Measurements from ENCODE around the gene ADRA1B.
"Not testable (repeated sequence)": the region's sequence is repeated elsewhere in the genome, so short reads cannot be mapped to it uniquely, and the experiment has no call there.

ADRA1B gene

GRCh38 chr5:159993194-159993593, 76.9 kb downstream of the ADRA1B start:
- TF ChIP-seq CTCF (IDR thresholded peaks at IDR 0.05; ENCODE audit: poor library complexity, severe bottlenecking) = no peak
- H3K36me3 ChIP-seq (ENCODE audit: low read depth) = no peaks in the 10 kb centered on the region
- peaks cover 2% of the 10 kb centered on the region for H3K27me3 ChIP-seq (ENCODE audit: insufficient read depth, poor library complexity, severe bottlenecking)
- no peak overlapping the region for H3K27ac ChIP-seq (ENCODE audit: poor library complexity, severe bottlenecking)
- no peak overlapping the region for H3K4me3 ChIP-seq (ENCODE audit: severe bottlenecking)
- H3K9me3 ChIP-seq (ENCODE audit: severe bottlenecking) = peaks cover 4% of the 10 kb centered on the region
- H3K4me1 ChIP-seq (ENCODE audit: insufficient read depth, poor library complexity, severe bottlenecking) = no peaks in the 10 kb centered on the region
- ATAC-seq (ENCODE audit: low read depth) (no peak), DNase-seq (ENCODE audit: low spot score) (no peak)

- H3K27me3 ChIP-seq (ENCODE audit: insufficient read depth, poor library complexity, severe bottlenecking) = peaks cover 2% of the 10 kb centered on the region
- no peak for ATAC-seq (ENCODE audit: low read depth)
- no peak for TF ChIP-seq CTCF (IDR thresholded peaks at IDR 0.05; ENCODE audit: poor library complexity, severe bottlenecking)
- H3K27ac ChIP-seq (ENCODE audit: poor library complexity, severe bottlenecking) = no peak overlapping the region
- no peaks in the 10 kb centered on the region for H3K4me1 ChIP-seq (ENCODE audit: insufficient read depth, poor library complexity, severe bottlenecking)
- H3K4me3 ChIP-seq (ENCODE audit: severe bottlenecking) = no peak overlapping the region
- DNase-seq (ENCODE audit: low spot score) = no peak
- no peaks in the 10 kb centered on the region for H3K36me3 ChIP-seq (ENCODE audit: low read depth)
- peaks cover 4% of the 10 kb centered on the region for H3K9me3 ChIP-seq (ENCODE audit: severe bottlenecking)
Measured at GRCh38 chr5:159995907-159996306, 79.6 kb downstream of the ADRA1B start.

- no peak for DNase-seq (ENCODE audit: low spot score)
- Histone ChIP-seq H3K36me3 (ENCODE audit: low read depth) (no peaks in the 10 kb centered on the region), H3K4me3 (ENCODE audit: severe bottlenecking) (no peak overlapping the region), H3K27ac (ENCODE audit: poor library complexity, severe bottlenecking) (no peak overlapping the region), H3K9me3 (ENCODE audit: severe bottlenecking) (no peaks in the 10 kb centered on the region), H3K27me3 (ENCODE audit: insufficient read depth, poor library complexity, severe bottlenecking) (no peaks in the 10 kb centered on the region), H3K4me1 (ENCODE audit: insufficient read depth, poor library complexity, severe bottlenecking) (no peaks in the 10 kb centered on the region)
- ATAC-seq (ENCODE audit: low read depth) = no peak
- no peak for TF ChIP-seq CTCF (IDR thresholded peaks at IDR 0.05; ENCODE audit: poor library complexity, severe bottlenecking)
Measured at GRCh38 chr5:160001457-160001856, 85.2 kb downstream of the ADRA1B start.

GRCh38 chr5:160007514-160007913, 91.2 kb downstream of the ADRA1B start:
- Histone ChIP-seq H3K9me3 (ENCODE audit: severe bottlenecking) (no peaks in the 10 kb centered on the region), H3K27me3 (ENCODE audit: insufficient read depth, poor library complexity, severe bottlenecking) (no peaks in the 10 kb centered on the region), H3K4me3 (ENCODE audit: severe bottlenecking) (no peak overlapping the region), H3K4me1 (ENCODE audit: insufficient read depth, poor library complexity, severe bottlenecking) (peaks cover 15% of the 10 kb centered on the region), H3K27ac (ENCODE audit: poor library complexity, severe bottlenecking) (no peak overlapping the region), H3K36me3 (ENCODE audit: low read depth) (peaks cover 22% of the 10 kb centered on the region)
- DNase-seq (ENCODE audit: low spot score) = no peak
- ATAC-seq (ENCODE audit: low read depth) = no peak
- TF ChIP-seq CTCF (IDR thresholded peaks at IDR 0.05; ENCODE audit: poor library complexity, severe bottlenecking) = no peak

- DNase-seq (ENCODE audit: low spot score); H3K27ac ChIP-seq (ENCODE audit: poor library complexity, severe bottlenecking); H3K27me3 ChIP-seq (ENCODE audit: insufficient read depth, poor library complexity, severe bottlenecking); H3K9me3 ChIP-seq (ENCODE audit: severe bottlenecking); ATAC-seq (ENCODE audit: low read depth): not testable (repeated sequence)
- Histone ChIP-seq H3K4me1 (ENCODE audit: insufficient read depth, poor library complexity, severe bottlenecking) (peaks cover 15% of the 10 kb centered on the region), H3K4me3 (ENCODE audit: severe bottlenecking) (peak overlapping the region; percentile 75), H3K36me3 (ENCODE audit: low read depth) (peaks cover 32% of the 10 kb centered on the region)
Measured at GRCh38 chr5:160008529-160008876, 92.2 kb downstream of the ADRA1B start.
